Erythroblast (primary cell): Measurements from ENCODE around the gene ABR.

ENCODE experiments used
- GATA1 ChIP-seq: IDR thresholded peaks from 2 replicates; pipeline ENCODE4 v1.6.1; 2011; ENCODE audit warnings: low read depth, mild to moderate bottlenecking, control low read depth, low read length, moderate library complexity
- POLR2A ChIP-seq: IDR thresholded peaks from 2 replicates; pipeline ENCODE4 v1.6.1; 2011; ENCODE audit warnings: mild to moderate bottlenecking, low read length

GRCh38 chr17:1190751-1191331 is 11.1 kb upstream of the ABR start:
- TF ChIP-seq POLR2A (no peak), GATA1 (no peak)
